Fibroblast of lung (primary cell): ENCODE results near the gene ATXN1. TPM values are rescaled to one million over a fixed set of nuclear protein-coding genes. Genes with fewer than 3 reads are reported as not detected.

Source experiments
- DNase-seq, 2 donors: peaks; one replicate each; pipeline versions ENCODE4 v3.0.0 to v3.0.0-alpha.2; 2010; ENCODE audit warnings: low read depth in 2 of 2
- H2AFZ ChIP-seq: 2 replicates; pipeline ENCODE4 v1.5.1; 2012; ENCODE audit warnings: low read length, control low read depth, inconsistent platforms
- H3K27ac ChIP-seq: 2 replicates; pipeline ENCODE4 v1.5.1; 2011; ENCODE audit warnings: low read length, control low read depth; ENCODE audit not compliant: insufficient read depth
- H3K27me3 ChIP-seq: 2 replicates; pipeline ENCODE4 v1.5.1; 2011; ENCODE audit warnings: mild to moderate bottlenecking, low read length; ENCODE audit not compliant: control insufficient read depth, insufficient read depth
- H3K36me3 ChIP-seq: 2 replicates; pipeline ENCODE4 v1.5.1; 2011; ENCODE audit warnings: low read length; ENCODE audit not compliant: control insufficient read depth, insufficient read depth
- H3K4me1 ChIP-seq: 2 replicates; pipeline ENCODE4 v1.5.1; 2011; ENCODE audit warnings: low read length; ENCODE audit not compliant: control insufficient read depth, insufficient read depth; ENCODE audit errors: extremely low read depth
- H3K4me2 ChIP-seq: 2 replicates; pipeline ENCODE4 v1.5.1; 2011; ENCODE audit warnings: low read length, control low read depth; ENCODE audit not compliant: insufficient read depth; ENCODE audit errors: extremely low read depth
- H3K4me3 ChIP-seq, 4 experiments: fragments of 200-600 bp in 1 of 4; sonication (generic) in 1 of 4; replicated peaks in 1 of 4; 2 replicates each; pipeline ENCODE4 v1.5.1; 2011 to 2016; ENCODE audit warnings: low read length in 4 of 4, low read depth in 3 of 4, mild to moderate bottlenecking in 3 of 4, control low read depth in 2 of 4, inconsistent platforms in 1 of 4, mixed read lengths in 1 of 4; ENCODE audit not compliant: insufficient read depth in 1 of 4; ENCODE audit errors: control extremely low read depth in 1 of 4
- H3K79me2 ChIP-seq: 2 replicates; pipeline ENCODE4 v1.5.1; 2012; ENCODE audit warnings: mild to moderate bottlenecking, low read length, inconsistent platforms; ENCODE audit not compliant: control insufficient read depth, insufficient read depth
- H3K9ac ChIP-seq: 2 replicates; pipeline ENCODE4 v1.5.1; 2011; ENCODE audit warnings: mild to moderate bottlenecking, low read length, control low read depth; ENCODE audit not compliant: insufficient read depth
- H3K9me3 ChIP-seq: 2 replicates; pipeline ENCODE4 v1.5.1; 2012; ENCODE audit warnings: low read depth, low read length; ENCODE audit not compliant: control insufficient read depth, insufficient read depth
- H4K20me1 ChIP-seq: 2 replicates; pipeline ENCODE4 v1.5.1; 2011; ENCODE audit warnings: low read length; ENCODE audit not compliant: control insufficient read depth, insufficient read depth; ENCODE audit errors: extremely low read depth
- EZH2 ChIP-seq: IDR thresholded peaks from 2 replicates; pipeline ENCODE4 v1.5.1; 2012; ENCODE audit warnings: low read length, control low read depth, mild to moderate bottlenecking; ENCODE audit errors: missing control alignments
- polyA plus RNA-seq, 2 donors: library from polyadenylated mRNA; depleted of rRNA in 1 of 2; stranded (reverse) in 1 of 2; unstranded in 1 of 2; fragments of >200 nt; gene quantifications; 2 replicates each; pipeline ENCODE4 v1.2.1, GENCODE V29; 2011 to 2012; ENCODE audit warnings: missing spikeins in 1 of 2
- total RNA-seq: library from RNA; depleted of rRNA; stranded (reverse); fragments of >200 nt; gene quantifications from 2 replicates; pipeline ENCODE4 v1.2.1, GENCODE V29; 2014
- TF ChIP-seq, protein P1 (sequence below), 2 donors: IDR thresholded peaks in 1 of 2; conservative IDR thresholded peaks in 1 of 2; 1 replicate in 1 of 2; 2 replicates in 1 of 2; pipeline ENCODE4 v1.5.1; 2011 to 2012; ENCODE audit warnings: low read length in 2 of 2, control low read depth in 1 of 2, inconsistent platforms in 1 of 2, low read depth in 1 of 2, mild to moderate bottlenecking in 1 of 2

Gene ATXN1
- total and polyA plus RNA-seq, 2 donors (not counting 1 experiment from before 2014, with no cell fraction given), result 15.8 to 40.5 TPM

DNA sequence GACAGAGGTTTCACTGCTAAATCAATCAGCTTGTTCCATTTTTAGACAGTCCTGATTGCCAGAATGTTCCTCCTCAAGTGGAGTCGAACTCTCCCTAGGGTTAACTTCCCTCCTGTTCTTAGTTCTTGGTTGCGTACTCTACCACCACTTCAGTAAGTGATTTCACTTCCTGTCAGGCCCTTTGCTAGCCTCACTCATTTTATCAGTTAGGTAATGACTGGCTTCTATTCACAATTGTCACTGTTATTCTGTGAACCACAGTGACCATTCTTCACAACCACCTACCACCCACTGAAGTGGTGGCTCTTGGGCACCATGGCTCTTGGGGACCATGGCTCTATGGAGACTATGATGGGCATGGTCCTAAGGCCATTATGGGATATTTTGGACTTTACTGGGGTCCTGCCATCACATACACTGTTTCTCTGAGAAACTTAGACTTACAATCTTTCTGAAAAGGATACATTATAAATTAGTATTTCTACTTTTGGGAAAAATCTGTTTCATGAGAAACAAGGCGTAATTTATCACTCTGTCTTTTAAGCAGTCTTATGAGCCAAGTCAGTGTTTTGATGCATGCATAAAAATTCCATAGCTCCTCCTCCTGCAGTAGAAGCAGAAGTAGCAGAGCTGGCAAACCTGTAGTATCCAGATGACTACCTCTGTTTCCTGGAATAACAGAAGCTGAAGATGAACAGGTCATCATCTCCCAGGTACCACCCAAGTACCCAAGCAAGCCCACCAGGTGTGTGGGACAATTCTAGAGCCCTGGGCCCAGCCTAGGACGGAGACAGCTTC, 66.3 kb downstream of the ATXN1 start:
- H3K79me2 ChIP-seq, result peaks cover 4% of the 10 kb centered on the region

DNA sequence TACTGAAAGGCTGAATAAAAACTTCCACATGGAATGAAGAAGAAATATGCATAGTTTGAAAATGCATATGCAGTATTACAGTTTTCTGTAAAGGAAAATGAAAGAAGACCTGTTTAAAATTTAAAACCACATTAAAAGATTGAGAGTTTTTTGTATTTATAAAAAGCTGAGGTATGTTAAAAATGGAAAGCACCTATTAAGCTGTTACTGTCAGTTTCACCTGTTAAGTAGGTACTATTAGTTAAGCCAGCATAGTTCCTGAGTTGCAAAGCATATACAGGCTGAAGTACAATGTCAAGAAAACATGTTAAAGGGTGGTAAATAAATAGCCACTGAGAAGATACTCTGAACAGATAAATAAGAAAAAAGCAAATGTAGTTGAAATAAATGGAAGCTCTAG, 69.9 kb downstream of the ATXN1 start:
- TF ChIP-seq EZH2, result no peak
- TF ChIP-seq, protein P1, sequence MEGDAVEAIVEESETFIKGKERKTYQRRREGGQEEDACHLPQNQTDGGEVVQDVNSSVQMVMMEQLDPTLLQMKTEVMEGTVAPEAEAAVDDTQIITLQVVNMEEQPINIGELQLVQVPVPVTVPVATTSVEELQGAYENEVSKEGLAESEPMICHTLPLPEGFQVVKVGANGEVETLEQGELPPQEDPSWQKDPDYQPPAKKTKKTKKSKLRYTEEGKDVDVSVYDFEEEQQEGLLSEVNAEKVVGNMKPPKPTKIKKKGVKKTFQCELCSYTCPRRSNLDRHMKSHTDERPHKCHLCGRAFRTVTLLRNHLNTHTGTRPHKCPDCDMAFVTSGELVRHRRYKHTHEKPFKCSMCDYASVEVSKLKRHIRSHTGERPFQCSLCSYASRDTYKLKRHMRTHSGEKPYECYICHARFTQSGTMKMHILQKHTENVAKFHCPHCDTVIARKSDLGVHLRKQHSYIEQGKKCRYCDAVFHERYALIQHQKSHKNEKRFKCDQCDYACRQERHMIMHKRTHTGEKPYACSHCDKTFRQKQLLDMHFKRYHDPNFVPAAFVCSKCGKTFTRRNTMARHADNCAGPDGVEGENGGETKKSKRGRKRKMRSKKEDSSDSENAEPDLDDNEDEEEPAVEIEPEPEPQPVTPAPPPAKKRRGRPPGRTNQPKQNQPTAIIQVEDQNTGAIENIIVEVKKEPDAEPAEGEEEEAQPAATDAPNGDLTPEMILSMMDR (conservative IDR thresholded peaks at IDR 0.05 in 1 of 2, IDR thresholded peaks at IDR 0.05 in 1 of 2; ENCODE audit: low read depth in 1 of 2, low read length in 2 of 2), result no peak

More for the DNA sequence above, 66.3 kb downstream of the ATXN1 start:
- H3K36me3 ChIP-seq, result no peaks in the 10 kb centered on the region
- no peaks in the 10 kb centered on the region for H3K9me3 ChIP-seq
- no peak overlapping the region for H3K4me3 ChIP-seq
- no peaks in the 10 kb centered on the region for H4K20me1 ChIP-seq
- TF ChIP-seq, protein P1 (conservative IDR thresholded peaks at IDR 0.05 in 1 of 2, IDR thresholded peaks at IDR 0.05 in 1 of 2; ENCODE audit: low read depth in 1 of 2, low read length in 2 of 2), result no peak
- no peak for TF ChIP-seq EZH2
- H3K27ac ChIP-seq, result no peak overlapping the region
- H3K4me1 ChIP-seq, result peaks cover 5% of the 10 kb centered on the region
- H3K9ac ChIP-seq, result no peak overlapping the region
- DNase-seq, result no peak
- H2AFZ ChIP-seq, result no peak overlapping the region
- H3K27me3 ChIP-seq, result no peaks in the 10 kb centered on the region
- H3K4me2 ChIP-seq, result no peak overlapping the region

DNA sequence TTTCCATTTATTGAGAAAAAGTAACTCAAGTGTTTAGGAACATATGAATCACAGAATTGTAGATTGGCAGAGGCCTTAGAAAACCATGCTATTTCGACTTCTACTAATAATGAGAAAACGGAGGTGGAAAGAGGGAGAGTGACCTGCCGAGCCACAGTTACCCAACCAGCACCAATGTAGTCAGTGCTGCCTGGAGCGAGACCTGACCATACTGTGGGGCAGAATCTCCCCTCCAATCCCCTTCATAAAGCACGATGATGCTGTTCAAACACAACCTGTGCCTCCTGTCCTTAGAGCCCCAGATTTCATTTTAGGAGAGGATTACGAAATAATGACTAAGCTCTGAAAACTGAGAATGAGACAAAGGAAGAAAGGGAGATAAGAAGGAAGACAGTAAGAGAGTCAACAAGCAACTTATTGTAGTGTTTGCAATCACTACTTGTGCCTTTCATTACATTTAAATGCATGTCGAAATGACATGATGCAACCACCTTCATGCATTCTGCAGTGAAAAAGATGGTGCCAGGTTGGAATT, 70.6 kb downstream of the ATXN1 start:
- DNase-seq, result peak; percentile 55 to 74
- Histone ChIP-seq H3K27ac (no peak overlapping the region), H3K27me3 (no peaks in the 10 kb centered on the region), H3K79me2 (peaks cover 2% of the 10 kb centered on the region), H4K20me1 (peaks cover 1% of the 10 kb centered on the region), H3K4me1 (peaks cover 7% of the 10 kb centered on the region), H2AFZ (no peak overlapping the region), H3K9me3 (no peaks in the 10 kb centered on the region), H3K4me2 (no peak overlapping the region), H3K9ac (no peak overlapping the region), H3K4me3 (no peak overlapping the region), H3K36me3 (no peaks in the 10 kb centered on the region)
- TF ChIP-seq, protein P1 (conservative IDR thresholded peaks at IDR 0.05 in 1 of 2, IDR thresholded peaks at IDR 0.05 in 1 of 2; ENCODE audit: low read depth in 1 of 2, low read length in 2 of 2), result no peak
- no peak for TF ChIP-seq EZH2

More for the DNA sequence above, 69.9 kb downstream of the ATXN1 start:
- Histone ChIP-seq H3K4me2 (no peak overlapping the region), H3K27ac (no peak overlapping the region), H4K20me1 (peaks cover 1% of the 10 kb centered on the region), H3K27me3 (no peaks in the 10 kb centered on the region), H3K9ac (no peak overlapping the region), H3K36me3 (no peaks in the 10 kb centered on the region), H3K9me3 (no peaks in the 10 kb centered on the region), H3K4me3 (no peak overlapping the region), H3K79me2 (peaks cover under 1% of the 10 kb centered on the region), H3K4me1 (peaks cover 7% of the 10 kb centered on the region), H2AFZ (no peak overlapping the region)
- no peak for DNase-seq
